Suprapubic skin (tissue), 4 donors: Measurements from ENCODE around the gene RASA3. TPM values are rescaled to one million over a fixed set of nuclear protein-coding genes. Genes with fewer than 3 reads are reported as not detected.
"Not testable (repeated sequence)": the region's sequence is repeated elsewhere in the genome, so short reads cannot be mapped to it uniquely, and the experiment has no call there.

ENCODE experiments used
- DNase-seq, 2 donors: peaks; one replicate each; pipeline ENCODE4 v3.0.0-alpha.2; 2019; ENCODE audit warnings: low spot score in 2 of 2
- H3K27ac ChIP-seq: fragments of 200-600 bp; sonication (generic); one replicate; pipeline ENCODE4 v1.5.1; 2019
- H3K27me3 ChIP-seq: fragments of 200-600 bp; sonication (generic); one replicate; pipeline ENCODE4 v1.5.1; 2019
- H3K36me3 ChIP-seq: fragments of 200-600 bp; sonication (generic); one replicate; pipeline ENCODE4 v1.5.1; 2019
- H3K4me1 ChIP-seq: fragments of 200-600 bp; sonication (generic); one replicate; pipeline ENCODE4 v1.5.1; 2019
- H3K4me3 ChIP-seq: fragments of 200-600 bp; sonication (generic); one replicate; pipeline ENCODE4 v1.5.1; 2019; ENCODE audit warnings: mild to moderate bottlenecking
- H3K9me3 ChIP-seq: fragments of 200-600 bp; sonication (generic); one replicate; pipeline ENCODE4 v1.5.1; 2019
- CTCF ChIP-seq, 2 donors: fragments of 200-600 bp in 1 of 2; fragments of 450-650 bp in 1 of 2; sonication (generic) in 1 of 2; IDR thresholded peaks; one replicate each; pipeline ENCODE4 v1.5.1; 2016 to 2019; ENCODE audit warnings: antibody characterized with exemption in 2 of 2, mild to moderate bottlenecking in 1 of 2, moderate library complexity in 1 of 2
- EP300 ChIP-seq: sonication (generic); formaldehyde crosslinking; IDR thresholded peaks from one replicate; pipeline ENCODE4 v1.6.1; 2017; ENCODE audit warnings: antibody characterized with exemption
- POLR2A ChIP-seq, 2 donors: fragments of 450-650 bp; IDR thresholded peaks; one replicate each; pipeline ENCODE4 v1.6.1; 2017; ENCODE audit warnings: antibody characterized with exemption in 2 of 2, mild to moderate bottlenecking in 2 of 2, moderate library complexity in 2 of 2
- POLR2AphosphoS5 ChIP-seq, 3 donors: sonication (generic); formaldehyde crosslinking; IDR thresholded peaks; one replicate each; pipeline ENCODE4 v1.6.1; 2017; ENCODE audit warnings: antibody characterized with exemption in 3 of 3
- WGBS: methylation state at CpG from one replicate; pipeline ENCODE4 v1.1.5; 2018; 5-methylcytosine and 5-hydroxymethylcytosine counted together
- total RNA-seq, 4 donors: library from RNA; depleted of rRNA; stranded (reverse); fragments of >200 nt; gene quantifications; one replicate each; pipeline ENCODE4 v1.1.0, GENCODE V29; 2016

RASA3 gene
- total RNA-seq, 4 donors from 2014 or later, result 15.3 to 37.1 (median 16.4) TPM

DNA sequence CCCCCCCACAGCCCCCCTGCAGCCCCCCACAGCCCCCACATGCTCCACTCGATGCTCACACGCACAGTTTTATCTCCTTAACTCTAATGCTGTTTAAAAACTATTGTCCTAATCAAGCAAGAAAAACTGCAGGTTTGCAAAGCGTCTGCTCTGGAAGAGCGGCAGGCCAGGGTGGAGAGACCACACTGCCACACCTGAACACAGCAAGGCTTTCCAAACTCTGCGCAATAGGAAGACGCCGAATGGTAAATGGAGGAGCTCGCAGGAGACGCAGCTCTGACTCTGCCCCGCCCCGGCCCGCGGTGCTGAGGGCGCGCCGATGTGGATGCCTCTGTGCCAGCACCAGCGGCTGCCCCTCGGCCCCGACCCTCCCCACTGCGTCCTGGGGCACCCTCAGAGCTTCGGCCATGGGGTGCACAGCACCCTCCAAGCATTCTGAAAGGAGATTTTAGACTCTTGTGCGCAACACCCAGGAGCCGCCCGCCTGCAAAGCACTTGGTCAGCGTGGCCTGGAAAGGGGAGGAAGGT, 32.4 kb downstream of the RASA3 start:
- no peak overlapping the region for H3K4me3 ChIP-seq
- H3K27me3 ChIP-seq, result no peaks in the 10 kb centered on the region
- H3K27ac ChIP-seq, result no peak overlapping the region
- H3K36me3 ChIP-seq, result no peaks in the 10 kb centered on the region
- WGBS, result 62% methylated on average over 16 of the region's 25 CpGs
- H3K4me1 ChIP-seq, result peaks cover 29% of the 10 kb centered on the region
- no peaks in the 10 kb centered on the region for H3K9me3 ChIP-seq
- peak in 1 of 2 donors; percentile 74 for DNase-seq
- TF ChIP-seq CTCF (IDR thresholded peaks at IDR 0.05) (no peak), POLR2AphosphoS5 (IDR thresholded peaks at IDR 0.05) (no peak), EP300 (no peak), POLR2A (IDR thresholded peaks at IDR 0.05) (no peak)

GRCh38 chr13:114099191-114099590, 33.2 kb downstream of the RASA3 start:
- Histone ChIP-seq H3K4me3 (no peak overlapping the region), H3K27me3 (no peaks in the 10 kb centered on the region), H3K36me3 (no peaks in the 10 kb centered on the region), H3K27ac (peak overlapping the region; percentile 35), H3K9me3 (no peaks in the 10 kb centered on the region), H3K4me1 (peaks cover 29% of the 10 kb centered on the region)
- WGBS, result 28% methylated on average over 5 of the region's 15 CpGs
- DNase-seq, result peak; percentile 85 to 86
- TF ChIP-seq EP300 (no peak), CTCF (IDR thresholded peaks at IDR 0.05) (no peak), POLR2AphosphoS5 (IDR thresholded peaks at IDR 0.05) (peak in 1 of 3 donors; percentile 44), POLR2A (IDR thresholded peaks at IDR 0.05) (no peak)

DNA sequence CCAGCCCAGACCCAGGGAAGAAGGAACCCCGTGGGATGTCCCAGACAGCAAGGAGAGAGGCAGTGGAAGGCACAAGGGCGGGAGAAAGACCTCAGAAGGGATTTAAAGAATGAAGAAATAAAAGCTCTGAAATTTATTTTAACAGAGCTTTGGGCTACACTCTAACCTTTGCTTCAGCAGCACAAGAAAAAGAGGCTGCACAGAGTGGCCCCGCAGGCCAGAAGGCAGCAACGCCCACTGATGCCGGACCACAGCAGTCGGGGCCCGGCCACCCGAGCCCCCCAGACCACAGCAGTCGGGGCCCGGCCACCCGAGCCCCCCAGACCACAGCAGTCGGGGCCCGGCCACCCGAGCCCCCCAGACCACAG, 33.8 kb downstream of the RASA3 start:
- H3K36me3 ChIP-seq, H3K9me3 ChIP-seq, H3K27me3 ChIP-seq, H3K4me3 ChIP-seq: not testable (repeated sequence)
- Histone ChIP-seq H3K4me1 (peaks cover 29% of the 10 kb centered on the region), H3K27ac (peak overlapping the region; percentile 35)
- 71% methylated on average over 3 of the region's 14 CpGs for WGBS
- peak in 1 of 2 donors; percentile 33 for DNase-seq

DNA sequence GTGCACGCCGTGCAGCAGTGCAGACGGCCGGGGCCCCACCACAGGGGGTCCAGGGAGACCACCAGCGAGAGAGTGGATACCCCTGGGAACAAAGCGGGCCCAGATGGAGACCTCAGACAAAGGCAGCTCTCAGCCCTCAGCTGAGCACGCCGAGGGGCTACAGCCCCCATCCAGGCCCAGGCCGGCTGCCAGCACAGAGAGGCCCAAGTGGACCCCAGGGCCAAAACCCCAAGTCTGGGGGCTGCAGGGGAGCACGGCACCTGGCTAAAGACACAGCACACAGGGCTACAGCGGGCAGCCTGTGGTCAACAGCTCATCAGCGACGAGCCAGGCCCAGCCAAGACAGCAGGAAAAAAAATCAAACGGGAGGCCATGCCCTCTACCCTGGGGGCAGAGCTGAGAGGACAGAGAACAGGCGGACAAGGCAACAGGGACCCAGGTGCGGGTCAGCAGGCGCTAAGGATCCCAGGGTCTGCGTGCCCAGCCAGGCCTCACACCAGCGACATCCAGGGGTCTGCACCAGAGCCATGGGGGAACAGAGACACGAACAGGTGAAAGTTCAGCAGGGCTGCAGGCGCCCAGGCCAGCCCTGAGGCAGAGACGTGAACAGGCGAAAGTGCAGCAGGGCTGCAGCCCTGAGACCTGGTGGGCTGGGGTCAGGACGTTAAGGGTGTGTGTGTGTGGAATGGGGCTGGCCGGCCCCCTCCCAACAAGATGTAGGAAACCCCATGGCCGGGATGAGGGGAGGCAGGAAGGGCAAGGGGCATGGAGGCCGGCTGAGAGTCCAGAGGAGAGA, 34.3 kb downstream of the RASA3 start:
- no peak overlapping the region for H3K27ac ChIP-seq
- H3K4me1 ChIP-seq, result peaks cover 29% of the 10 kb centered on the region
- peak; percentile 61 to 74 for DNase-seq
- 92% methylated on average over 27 of the region's 27 CpGs for WGBS
- H3K9me3 ChIP-seq, result no peaks in the 10 kb centered on the region
- H3K27me3 ChIP-seq, result no peaks in the 10 kb centered on the region
- H3K36me3 ChIP-seq, result no peaks in the 10 kb centered on the region
- TF ChIP-seq POLR2AphosphoS5 (IDR thresholded peaks at IDR 0.05) (no peak), POLR2A (IDR thresholded peaks at IDR 0.05) (no peak), EP300 (no peak), CTCF (IDR thresholded peaks at IDR 0.05) (no peak)
- H3K4me3 ChIP-seq, result no peak overlapping the region

GRCh38 chr13:114097212-114097892, 35.1 kb downstream of the RASA3 start:
- H3K4me1 ChIP-seq, result peaks cover 29% of the 10 kb centered on the region
- H3K27ac ChIP-seq, result no peak overlapping the region
- DNase-seq, result peak; percentile 50 to 62
- H3K9me3 ChIP-seq, result no peaks in the 10 kb centered on the region
- H3K27me3 ChIP-seq, result no peaks in the 10 kb centered on the region
- H3K36me3 ChIP-seq, result no peaks in the 10 kb centered on the region
- WGBS, result 85% methylated on average over 16 of the region's 25 CpGs
- TF ChIP-seq POLR2AphosphoS5 (IDR thresholded peaks at IDR 0.05) (no peak), CTCF (IDR thresholded peaks at IDR 0.05) (no peak), EP300 (no peak), POLR2A (IDR thresholded peaks at IDR 0.05) (no peak)
- H3K4me3 ChIP-seq, result no peak overlapping the region
